Thyroid gland (tissue), 4 donors: ENCODE results near the gene TLR9.

Experiments used
- POLR2A ChIP-seq, 2 donors: fragments of 450-650 bp; IDR thresholded peaks; one replicate each; pipeline ENCODE4 v1.6.1; 2017; ENCODE audit warnings: antibody characterized with exemption in 2 of 2, mild to moderate bottlenecking in 2 of 2, moderate library complexity in 1 of 2
- TF ChIP-seq, protein P1 (sequence below), 6 experiments: fragments of 200-600 bp in 3 of 6; fragments of 450-650 bp in 3 of 6; sonication (generic) in 3 of 6; IDR thresholded peaks; one replicate each; pipeline ENCODE4 v1.5.1; 2016 to 2019; ENCODE audit warnings: antibody characterized with exemption in 6 of 6, mild to moderate bottlenecking in 2 of 6, inconsistent platforms in 1 of 6, moderate library complexity in 1 of 6

DNA sequence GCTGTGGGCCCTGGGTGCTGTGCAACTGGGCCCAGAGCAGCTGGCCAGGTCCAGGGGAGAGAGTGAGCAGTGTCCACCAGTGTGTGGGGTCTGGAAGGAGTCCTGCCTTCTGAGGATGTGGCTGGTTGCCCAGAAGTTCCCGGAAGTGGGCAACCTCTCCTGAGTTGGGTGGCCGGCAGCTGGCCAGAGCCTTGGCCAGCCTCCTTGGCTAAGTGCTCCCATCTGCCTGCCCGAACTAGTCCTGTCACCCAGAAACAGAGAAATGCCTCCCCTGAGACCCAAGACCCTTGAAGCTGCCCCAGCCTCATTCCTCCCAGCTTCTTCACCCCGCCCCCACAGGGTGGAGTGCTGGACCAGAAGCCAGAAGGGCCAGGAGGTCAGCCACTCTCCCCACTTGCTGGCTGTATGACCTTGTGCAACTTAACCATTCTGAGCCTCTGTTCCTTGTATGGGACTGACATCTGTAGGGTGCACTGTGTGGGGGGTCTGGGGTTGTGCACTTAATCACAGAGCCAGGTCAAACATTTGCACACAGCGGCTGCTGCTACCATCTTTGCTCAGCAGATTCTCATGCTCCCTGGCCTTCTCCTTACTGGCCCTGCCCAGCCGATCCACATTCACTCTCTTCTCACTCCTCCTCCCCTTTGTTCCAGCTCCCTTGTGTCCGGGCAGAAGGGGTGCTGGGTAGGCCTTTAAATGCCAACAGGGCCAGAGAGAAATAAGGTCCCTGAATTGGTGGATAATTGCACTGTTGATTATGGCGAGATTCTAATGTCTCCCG, 35.0 kb downstream of the TLR9 start:
- TF ChIP-seq POLR2A (IDR thresholded peaks at IDR 0.05), result no peak
- TF ChIP-seq, protein P1, sequence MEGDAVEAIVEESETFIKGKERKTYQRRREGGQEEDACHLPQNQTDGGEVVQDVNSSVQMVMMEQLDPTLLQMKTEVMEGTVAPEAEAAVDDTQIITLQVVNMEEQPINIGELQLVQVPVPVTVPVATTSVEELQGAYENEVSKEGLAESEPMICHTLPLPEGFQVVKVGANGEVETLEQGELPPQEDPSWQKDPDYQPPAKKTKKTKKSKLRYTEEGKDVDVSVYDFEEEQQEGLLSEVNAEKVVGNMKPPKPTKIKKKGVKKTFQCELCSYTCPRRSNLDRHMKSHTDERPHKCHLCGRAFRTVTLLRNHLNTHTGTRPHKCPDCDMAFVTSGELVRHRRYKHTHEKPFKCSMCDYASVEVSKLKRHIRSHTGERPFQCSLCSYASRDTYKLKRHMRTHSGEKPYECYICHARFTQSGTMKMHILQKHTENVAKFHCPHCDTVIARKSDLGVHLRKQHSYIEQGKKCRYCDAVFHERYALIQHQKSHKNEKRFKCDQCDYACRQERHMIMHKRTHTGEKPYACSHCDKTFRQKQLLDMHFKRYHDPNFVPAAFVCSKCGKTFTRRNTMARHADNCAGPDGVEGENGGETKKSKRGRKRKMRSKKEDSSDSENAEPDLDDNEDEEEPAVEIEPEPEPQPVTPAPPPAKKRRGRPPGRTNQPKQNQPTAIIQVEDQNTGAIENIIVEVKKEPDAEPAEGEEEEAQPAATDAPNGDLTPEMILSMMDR (IDR thresholded peaks at IDR 0.05), result no peak
